Sigmoid colon (tissue), 4 donors: ENCODE results near the gene GZMB.

Source experiments
- EP300 ChIP-seq, 4 donors: sonication (generic); formaldehyde crosslinking; IDR thresholded peaks; one replicate each; pipeline ENCODE4 v1.6.1; 2017; ENCODE audit warnings: antibody characterized with exemption in 4 of 4
- POLR2A ChIP-seq, 2 donors: fragments of 450-650 bp; IDR thresholded peaks; one replicate each; pipeline ENCODE4 v1.6.1; 2016; ENCODE audit warnings: antibody characterized with exemption in 2 of 2, mild to moderate bottlenecking in 2 of 2, moderate library complexity in 2 of 2
- POLR2AphosphoS5 ChIP-seq, 4 donors: sonication (generic); formaldehyde crosslinking; IDR thresholded peaks; one replicate each; pipeline ENCODE4 v1.6.1; 2017; ENCODE audit warnings: antibody characterized with exemption in 4 of 4
- TF ChIP-seq, protein P1 (sequence below), 4 experiments: fragments of 450-650 bp in 3 of 4; fragments of 200-600 bp in 1 of 4; IDR thresholded peaks; one replicate each; pipeline ENCODE4 v1.5.1; 2016 to 2019; ENCODE audit warnings: antibody characterized with exemption in 4 of 4, mild to moderate bottlenecking in 3 of 4, moderate library complexity in 2 of 4

DNA sequence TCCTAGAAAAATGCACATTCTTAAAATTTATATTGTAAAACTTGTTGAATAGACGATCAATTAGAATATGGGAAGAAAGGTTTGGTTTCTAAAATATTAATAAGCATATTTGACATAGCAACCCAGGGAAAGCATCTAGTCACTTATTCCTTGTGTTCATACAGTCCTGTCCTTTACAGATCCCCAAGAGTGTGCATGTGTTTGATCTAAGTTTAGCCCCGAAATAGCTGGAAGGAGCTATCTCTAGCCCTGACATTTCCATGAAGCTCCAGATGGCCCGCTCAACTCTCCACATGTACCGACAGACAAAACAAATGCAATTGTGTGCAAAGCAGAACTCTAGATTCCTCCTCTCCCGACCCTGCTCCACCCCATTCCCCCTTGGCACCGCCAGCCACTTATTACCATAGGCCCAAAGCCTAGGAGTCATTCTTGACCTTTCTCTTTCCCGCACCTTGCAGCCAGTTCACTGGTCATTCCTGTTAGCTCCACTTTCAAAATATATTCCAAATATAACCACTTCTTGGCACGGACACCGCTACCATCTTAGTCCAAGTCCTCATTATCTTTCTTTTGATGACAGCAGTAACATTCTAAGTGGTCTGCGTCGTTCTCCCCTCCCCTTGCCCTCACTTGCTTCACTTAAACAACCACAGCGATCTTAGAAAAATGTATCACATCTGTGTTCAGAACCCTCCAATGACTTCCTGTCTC is 45.4 kb upstream of the GZMB start:
- TF ChIP-seq, protein P1, sequence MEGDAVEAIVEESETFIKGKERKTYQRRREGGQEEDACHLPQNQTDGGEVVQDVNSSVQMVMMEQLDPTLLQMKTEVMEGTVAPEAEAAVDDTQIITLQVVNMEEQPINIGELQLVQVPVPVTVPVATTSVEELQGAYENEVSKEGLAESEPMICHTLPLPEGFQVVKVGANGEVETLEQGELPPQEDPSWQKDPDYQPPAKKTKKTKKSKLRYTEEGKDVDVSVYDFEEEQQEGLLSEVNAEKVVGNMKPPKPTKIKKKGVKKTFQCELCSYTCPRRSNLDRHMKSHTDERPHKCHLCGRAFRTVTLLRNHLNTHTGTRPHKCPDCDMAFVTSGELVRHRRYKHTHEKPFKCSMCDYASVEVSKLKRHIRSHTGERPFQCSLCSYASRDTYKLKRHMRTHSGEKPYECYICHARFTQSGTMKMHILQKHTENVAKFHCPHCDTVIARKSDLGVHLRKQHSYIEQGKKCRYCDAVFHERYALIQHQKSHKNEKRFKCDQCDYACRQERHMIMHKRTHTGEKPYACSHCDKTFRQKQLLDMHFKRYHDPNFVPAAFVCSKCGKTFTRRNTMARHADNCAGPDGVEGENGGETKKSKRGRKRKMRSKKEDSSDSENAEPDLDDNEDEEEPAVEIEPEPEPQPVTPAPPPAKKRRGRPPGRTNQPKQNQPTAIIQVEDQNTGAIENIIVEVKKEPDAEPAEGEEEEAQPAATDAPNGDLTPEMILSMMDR (IDR thresholded peaks at IDR 0.05) = no peak
- TF ChIP-seq POLR2A (IDR thresholded peaks at IDR 0.05) (no peak), POLR2AphosphoS5 (IDR thresholded peaks at IDR 0.05) (no peak), EP300 (IDR thresholded peaks at IDR 0.05) (no peak)
